HG02885 (cell line): ENCODE data around the gene IFIT2.
A peak's percentile ranks its signal among the peaks of the same experiment; 100 is the strongest.
"Not testable (repeated sequence)": the region's sequence is repeated elsewhere in the genome, so short reads cannot be mapped to it uniquely, and the experiment has no call there.

Source experiments
- ATAC-seq: cut with Tn5 transposase; IDR thresholded peaks from one replicate; pipeline ENCODE4 v1.9.1; 2021; ENCODE audit warnings: mild to moderate bottlenecking; ENCODE audit not compliant: unreplicated experiment, poor library complexity

Gene IFIT2

GRCh38 chr10:89305766-89306433 is 4.1 kb downstream of the IFIT2 start:
- no peak for ATAC-seq

GRCh38 chr10:89306434-89307268 is 4.8 kb downstream of the IFIT2 start:
- ATAC-seq = no peak

DNA sequence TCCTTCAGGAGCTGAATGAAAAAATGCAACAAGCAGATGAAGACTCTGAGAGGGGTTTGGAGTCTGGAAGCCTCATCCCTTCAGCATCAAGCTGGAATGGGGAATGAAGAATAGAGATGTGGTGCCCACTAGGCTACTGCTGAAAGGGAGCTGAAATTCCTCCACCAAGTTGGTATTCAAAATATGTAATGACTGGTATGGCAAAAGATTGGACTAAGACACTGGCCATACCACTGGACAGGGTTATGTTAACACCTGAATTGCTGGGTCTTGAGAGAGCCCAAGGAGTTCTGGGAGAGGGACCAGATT is 5.4 kb downstream of the IFIT2 start:
- ATAC-seq = no peak

- no peak for ATAC-seq
These were observed 6.4 kb downstream of the IFIT2 start for GRCh38 chr10:89308266-89308665.

GRCh38 chr10:89308736-89309135 is 6.9 kb downstream of the IFIT2 start:
- no peak for ATAC-seq

DNA sequence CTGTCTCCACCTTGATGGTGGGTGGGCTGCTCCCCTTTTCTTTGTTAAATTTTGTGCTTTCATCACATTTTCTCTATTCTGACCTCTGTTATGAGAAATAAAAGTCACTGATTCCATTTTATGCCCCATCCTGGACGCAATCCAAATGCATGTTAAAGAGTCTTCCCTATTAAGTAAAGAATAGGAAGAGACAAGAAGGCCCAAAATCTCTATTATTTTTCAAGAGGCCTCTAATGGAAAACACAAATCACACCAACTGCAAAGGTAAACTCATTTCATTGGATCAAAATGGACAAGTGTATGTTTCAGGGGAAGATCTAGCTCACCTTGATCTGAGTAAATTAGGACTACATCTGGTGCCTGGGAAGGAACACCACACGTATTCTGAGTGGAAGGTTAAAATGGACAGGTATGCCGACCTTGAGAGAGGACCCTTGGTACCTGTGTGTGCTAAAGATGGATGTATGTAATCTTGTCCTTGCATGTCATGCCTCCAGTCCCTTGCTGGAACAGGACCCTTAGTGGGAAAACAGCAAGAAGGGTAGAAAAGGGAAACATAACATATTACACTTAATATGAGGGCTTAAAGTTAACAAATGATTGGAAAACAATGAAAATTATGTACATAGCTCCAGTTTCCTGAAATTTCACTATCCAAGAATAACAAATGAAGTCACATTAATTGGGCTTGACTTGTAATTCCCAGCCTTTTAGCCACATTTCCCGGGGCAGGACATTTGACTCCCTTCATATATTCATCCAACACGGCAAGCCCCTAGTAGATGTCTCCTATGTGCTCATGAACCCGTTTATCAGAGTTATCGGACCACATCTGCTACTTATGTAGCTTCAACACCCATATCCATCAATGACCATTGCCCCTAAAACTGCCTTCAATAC is 7.6 kb downstream of the IFIT2 start:
- no peak for ATAC-seq

- ATAC-seq = no peak
These were observed 8.4 kb downstream of the IFIT2 start for GRCh38 chr10:89310056-89310893.

- no peak for ATAC-seq
These were observed 11.1 kb downstream of the IFIT2 start for GRCh38 chr10:89312973-89313372.

DNA sequence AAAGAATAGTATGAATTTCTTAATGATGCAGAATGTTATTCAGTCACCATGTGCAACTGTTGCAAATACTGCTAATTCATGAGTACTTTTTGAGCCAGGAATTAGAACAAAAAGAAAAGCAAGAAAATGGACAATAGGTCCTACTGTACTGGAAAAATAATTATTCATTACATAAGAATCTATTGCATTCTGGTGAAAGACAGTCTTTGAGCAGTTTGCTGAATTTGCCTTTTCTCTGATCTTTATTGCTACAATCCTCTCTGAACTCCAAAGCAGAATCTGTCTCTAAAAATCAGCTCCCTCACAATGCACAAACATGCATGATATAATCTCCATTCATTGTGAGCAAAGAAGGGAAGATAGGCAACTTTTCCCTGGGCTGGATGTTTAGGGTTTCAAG is 12.8 kb downstream of the IFIT2 start:
- ATAC-seq = no peak

GRCh38 chr10:89318047-89318446 is 16.2 kb downstream of the IFIT2 start:
- ATAC-seq = not testable (repeated sequence)

- ATAC-seq = not testable (repeated sequence)
These were observed 23.2 kb downstream of the IFIT2 start for GRCh38 chr10:89325081-89325480.

- ATAC-seq = not testable (repeated sequence)
These were observed 24.0 kb downstream of the IFIT2 start for GRCh38 chr10:89325856-89326255.

GRCh38 chr10:89327803-89328441 is 26.1 kb downstream of the IFIT2 start, which contains the start of gene IFIT3:
IFIT3 (plus strand) TSS chr10:89327997; CDS start chr10:89328074, 77 bp downstream.
- ATAC-seq = no peak

DNA sequence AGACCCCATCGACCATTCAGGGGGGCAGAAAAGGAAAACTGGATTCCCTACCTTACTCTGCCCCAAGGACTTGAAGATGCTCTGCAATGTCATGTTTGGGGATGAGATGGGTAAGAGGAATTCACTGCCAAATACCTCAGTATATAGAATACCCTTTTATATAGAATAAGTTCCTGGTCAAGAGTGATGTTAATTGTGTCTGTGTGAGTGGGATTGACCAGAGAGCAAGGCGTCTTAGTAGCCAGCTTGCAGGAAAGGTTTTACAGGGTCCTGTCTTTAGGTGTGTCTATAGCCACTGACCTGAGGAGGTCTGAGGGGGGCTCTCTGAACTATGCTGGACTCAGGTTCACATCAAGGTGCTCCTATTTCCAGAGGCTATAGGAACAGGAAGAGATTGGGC is 27.3 kb downstream of the IFIT2 start:
- no peak for ATAC-seq

DNA sequence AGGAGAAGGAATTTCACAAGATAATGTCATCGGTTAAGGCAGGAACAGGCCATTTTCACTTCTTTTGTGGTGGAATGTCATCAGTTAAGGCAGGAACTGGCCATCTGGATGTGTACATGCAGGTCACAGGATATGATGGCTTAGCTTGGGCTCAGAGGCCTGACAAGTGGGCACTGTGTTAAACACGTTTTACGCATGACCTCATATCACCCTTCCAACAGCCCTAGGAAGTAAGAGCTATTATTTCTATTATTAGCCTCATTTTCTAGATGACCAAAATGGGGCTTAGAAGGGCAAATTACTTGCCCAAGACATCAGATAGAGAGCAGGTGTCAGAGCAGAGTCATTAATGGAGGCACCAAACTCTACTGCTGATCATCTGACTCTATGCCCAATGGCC is 28.2 kb downstream of the IFIT2 start:
- ATAC-seq = not testable (repeated sequence)

GRCh38 chr10:89330537-89331212 is 28.8 kb downstream of the IFIT2 start:
- no peak for ATAC-seq

DNA sequence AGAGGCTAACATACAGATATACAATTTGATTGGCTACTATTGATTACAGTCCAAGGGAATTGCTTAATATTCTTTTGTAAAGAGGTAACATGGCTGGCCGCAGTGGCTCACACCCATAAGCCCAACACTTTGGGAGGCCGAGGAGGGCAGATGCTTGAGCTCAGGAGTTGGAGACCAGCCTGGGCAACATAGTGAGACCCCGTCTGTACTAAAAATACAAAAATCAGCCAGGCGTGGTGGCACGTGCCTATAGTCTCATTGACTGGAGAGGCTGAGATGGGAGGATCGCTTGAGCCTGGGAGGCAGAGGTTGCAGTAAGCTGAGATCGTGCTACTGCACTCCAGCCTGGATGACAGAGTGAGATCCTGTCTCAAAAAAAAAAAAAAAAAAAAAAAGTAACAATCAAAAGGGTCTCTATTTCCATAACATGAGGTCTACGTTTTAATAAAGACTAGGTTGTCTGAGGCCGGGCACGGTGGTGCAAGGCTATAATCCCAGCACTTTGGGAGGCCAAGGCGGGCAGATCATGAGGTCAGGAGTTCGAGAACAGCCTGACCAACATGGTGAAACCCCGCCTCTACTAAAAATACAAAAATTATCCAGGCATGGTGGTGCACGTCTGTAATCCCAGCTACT is 29.8 kb downstream of the IFIT2 start:
- ATAC-seq = not testable (repeated sequence)

- peak; percentile 49 for ATAC-seq
These were observed 30.3 kb downstream of the IFIT2 start for GRCh38 chr10:89332123-89332633.
